Measurements from ENCODE around the gene AZI2.

AZI2 gene

DNA sequence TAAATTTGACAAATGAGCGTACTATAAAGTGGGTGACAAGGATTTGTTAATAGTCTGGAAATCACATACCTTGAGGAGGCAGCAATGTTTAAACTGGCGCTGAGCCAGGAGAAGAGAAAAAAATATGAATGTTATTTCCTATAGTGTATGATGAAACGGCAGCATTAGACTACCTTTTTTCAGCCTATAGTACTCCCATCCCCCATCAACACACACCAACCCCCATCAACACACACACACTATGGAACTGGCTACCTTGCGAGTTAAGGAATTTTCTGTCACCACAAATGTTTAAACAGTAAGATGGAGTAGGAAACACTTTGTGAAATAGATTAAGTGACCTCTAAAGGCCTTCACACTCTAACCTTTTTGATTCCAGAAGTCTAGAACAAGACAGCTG is 46.9 kb downstream of the AZI2 start:
- DNase-seq, result no peak

DNA sequence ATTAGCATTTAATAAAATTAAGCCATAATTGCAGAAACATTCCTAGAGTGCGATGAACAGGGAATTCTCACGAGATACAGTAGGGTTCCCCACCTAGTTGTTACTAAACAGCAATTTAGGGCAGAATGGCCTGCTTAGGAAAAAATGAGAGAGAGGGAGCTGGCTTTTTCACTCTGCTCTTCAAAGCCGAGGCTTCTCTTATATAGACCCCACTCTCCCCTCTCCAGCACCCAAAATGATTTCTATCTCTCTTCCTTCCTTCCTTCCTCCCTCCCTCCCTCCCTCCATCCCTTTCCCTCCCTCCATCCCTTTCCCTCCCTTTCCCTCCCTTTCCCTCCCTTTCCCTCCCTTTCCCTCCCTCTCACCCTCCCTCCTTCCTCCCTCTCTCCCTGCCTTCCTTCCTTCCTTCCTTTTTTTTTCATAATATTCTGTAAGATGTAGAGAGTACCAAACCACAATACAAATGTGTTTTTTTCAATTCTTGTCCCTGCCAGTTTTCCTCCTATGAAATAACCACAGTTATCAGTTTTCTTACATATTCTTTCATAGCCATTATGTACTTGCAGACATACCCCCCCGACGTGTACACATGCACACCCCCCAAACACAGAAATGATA is 48.2 kb downstream of the AZI2 start:
- no peak for DNase-seq

DNA sequence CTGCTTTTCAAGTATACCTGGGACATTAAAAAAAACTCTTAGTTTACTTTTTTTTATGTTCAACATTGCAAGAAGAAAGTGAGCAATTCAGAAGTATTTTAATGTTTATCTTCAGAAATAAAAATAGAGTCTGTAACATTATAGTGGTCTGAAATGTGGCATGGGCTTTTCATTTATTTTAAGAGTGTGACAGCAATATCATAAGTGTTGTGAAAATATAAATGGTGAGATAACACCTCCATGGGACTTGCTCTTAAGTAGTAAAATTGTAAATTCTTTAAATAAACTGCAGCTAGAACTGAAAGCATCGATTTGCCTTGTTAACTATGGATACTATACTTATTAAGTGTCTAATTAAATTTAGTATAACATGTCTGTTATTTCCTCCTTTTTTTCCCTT is 48.9 kb downstream of the AZI2 start:
- DNase-seq, result no peak

DNA sequence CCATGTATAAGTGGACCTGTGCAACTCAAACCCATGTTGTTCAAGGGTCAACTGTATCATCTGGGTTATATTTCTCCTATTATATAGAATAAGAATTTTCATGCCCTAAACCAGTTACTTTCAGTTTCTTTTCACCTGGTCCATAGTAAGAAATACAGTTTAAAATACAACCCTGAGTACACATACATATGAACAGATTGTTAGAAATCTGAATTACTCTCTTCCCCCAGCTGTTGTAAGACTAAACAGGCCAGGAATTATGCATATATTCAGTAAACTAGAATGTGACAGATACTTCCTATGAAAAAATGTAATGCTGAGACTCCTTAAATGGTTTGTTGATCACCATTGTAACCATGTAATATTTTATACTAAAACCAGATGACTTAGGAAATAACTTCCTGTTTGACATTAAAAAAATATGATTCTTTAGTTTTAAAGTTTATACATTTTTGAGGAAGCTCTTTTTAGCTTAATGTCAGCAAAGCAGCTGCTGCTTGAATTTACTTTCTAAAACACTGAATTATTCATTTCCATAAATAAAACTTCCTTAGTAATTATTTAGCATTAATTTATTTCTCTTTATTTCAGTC is 52.6 kb downstream of the AZI2 start:
- DNase-seq, result peak in 2 of 4 experiments; percentile 58 to 62

DNA sequence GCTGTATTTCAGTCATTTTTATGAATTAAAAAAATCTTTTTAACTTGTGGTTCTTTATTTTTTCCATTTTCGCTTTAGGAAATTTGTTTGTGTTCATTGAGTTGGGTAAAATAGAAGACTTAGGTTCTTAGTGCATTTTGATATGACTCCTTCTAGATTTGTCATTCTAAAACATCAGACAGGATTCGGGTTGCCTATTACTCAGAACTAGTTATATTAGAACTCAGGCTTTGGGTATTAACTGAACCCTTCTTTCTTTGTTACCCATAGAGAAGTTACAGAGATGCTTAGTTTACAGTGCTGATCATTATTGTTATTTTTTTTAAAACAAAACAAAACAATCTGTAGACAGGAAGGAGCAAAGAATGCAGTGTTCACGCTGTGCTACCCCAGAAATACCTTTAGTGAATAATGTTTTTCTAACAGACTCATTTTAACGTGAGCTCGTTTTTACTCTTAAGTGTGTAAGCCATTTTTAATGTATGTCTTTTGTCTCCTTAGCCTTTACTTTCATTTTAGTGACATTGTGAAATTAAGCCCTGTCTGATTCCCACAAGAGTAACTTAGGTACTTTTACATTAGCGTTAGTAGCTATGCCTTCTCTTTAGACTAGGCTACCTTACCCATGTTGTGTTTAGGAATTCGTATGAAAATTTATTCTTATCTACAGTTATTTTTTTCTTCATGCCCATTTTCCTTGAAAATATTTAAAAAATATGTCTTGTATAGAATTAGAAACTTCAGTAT is 53.8 kb downstream of the AZI2 start:
- DNase-seq, result no peak

DNA sequence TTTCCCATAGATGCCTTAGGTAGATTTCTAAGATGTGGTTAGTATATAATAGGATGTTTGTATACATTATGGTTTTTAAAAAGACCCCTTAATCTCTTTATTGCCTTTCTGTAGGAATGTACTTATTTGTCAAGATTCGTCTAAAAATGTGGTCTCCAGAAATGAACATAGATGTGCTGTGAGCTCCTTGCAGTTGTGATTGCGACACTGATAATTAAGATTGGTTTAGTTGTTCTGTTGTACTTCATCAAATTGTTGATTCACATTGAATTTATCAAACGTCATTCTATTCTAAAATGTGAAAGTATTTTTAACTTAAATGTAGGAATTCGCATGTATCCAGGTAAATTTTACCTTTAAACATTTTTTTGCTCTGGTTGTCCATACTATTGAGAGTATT is 56.0 kb downstream of the AZI2 start:
- DNase-seq, result no peak

DNA sequence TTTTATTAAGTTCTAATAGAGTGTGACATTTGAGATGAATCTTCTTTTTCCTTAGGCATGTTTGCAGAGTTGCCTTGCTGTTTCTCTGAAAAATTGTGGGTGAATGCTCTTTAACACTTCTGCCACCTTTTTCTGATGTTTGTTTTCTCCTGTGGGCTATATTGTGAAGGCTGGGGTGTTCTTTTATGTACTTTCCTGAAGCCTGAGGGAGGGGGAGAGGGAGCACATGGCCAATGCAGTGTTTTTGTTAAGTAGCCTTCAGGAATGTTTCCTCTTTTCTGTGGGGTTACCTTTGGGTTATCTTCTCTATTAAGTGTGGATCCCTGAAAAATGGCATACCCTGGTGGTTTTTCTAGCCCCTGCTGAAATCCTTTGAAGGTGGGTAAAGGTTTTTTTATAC is 57.0 kb downstream of the AZI2 start:
- DNase-seq, result no peak

DNA sequence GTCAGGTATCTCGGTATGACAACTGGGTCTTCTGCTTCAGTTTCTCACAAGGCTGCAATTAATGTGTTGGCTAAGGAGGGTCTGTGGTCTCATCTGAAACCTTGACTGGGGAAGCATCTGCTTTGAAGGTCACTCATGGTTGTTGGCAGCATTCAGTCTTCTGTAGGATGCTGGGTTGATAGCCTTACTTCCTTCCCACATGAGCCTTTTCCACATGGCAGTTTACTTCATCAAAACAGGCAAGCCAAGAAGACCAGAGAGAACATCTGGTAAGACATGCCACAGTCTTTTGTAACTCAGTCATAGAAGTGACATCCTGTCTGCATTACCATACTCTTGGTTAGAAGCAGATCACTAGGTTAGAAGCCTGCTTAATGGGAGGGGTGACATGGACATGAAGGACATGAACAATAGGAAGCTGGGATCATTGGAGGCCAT is 57.7 kb downstream of the AZI2 start:
- no peak for DNase-seq

DNA sequence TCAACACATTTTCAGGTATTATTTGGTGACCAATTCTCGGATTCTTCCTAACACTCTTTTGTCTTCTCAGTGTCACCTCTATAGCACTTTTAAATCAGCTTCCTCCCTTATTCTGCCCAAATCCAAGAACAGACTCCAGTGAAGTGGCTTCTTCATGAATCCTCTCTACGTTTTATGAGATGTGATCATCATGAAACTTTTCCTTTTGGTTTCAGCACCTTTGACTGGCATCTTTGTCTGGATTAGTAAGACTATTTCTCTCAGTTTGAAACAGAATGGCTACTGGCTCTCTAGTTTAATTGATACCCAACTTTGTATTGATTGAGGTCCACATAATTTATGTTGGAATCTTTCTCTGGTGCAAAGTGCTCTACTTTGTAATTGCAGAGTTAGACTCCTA is 61.6 kb downstream of the AZI2 start:
- DNase-seq, result no peak

DNA sequence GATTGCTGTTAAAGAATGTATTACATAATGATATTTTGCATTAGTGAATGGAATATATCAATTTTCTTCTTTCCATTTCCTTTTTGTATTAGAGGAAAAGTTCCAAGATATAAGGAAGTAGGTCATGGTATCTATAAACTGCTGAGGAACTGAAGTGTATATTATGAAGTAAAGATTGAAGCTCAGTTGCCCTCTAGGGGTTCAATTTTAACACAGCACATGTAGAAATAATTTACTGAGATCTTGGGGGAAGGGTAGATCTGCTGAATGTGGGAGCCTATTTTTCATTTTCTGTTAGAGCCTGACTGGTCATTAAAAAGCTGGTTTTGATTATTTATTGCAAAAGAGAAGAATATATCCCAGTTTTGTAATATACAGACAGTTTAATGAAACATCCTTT is 62.0 kb downstream of the AZI2 start:
- DNase-seq, result peak; percentile 36 to 75 (median 57)

DNA sequence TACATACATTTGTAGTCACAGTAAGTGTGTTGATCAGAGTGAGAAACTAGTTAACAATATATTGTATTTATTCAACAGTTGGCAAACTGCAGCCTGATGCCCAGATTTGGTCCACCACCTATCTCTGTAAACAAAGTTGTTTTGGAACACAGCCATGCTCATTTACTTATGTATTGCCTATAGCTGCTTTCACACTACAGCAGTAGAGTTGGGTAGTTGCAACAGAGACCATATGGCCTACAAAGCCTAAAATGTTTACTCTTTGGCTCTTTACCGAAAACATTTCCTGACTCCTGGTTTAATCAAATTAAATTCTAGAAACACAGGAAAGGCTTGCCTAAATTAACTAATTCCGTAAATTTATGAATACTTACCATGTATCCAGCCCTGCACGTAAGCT is 67.8 kb downstream of the AZI2 start:
- DNase-seq, result no peak

DNA sequence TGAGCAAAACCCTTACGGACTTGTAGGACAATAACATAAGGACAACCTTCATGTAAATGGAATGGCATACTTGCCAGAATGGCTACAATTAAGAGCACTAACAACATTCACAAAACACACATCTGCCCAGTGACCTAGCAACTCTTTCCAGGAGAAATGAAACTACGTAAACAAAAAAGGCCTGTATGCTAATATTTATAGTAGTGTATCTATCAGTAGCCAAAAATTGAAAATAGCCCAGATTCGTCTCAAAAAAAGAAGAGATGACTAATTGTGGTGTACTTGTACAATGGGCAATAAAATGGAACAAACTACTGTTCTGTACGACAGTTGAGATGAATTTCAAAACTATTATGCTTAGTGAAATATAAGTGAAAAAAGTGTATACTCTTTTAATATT is 68.9 kb downstream of the AZI2 start:
- DNase-seq, result no peak

DNA sequence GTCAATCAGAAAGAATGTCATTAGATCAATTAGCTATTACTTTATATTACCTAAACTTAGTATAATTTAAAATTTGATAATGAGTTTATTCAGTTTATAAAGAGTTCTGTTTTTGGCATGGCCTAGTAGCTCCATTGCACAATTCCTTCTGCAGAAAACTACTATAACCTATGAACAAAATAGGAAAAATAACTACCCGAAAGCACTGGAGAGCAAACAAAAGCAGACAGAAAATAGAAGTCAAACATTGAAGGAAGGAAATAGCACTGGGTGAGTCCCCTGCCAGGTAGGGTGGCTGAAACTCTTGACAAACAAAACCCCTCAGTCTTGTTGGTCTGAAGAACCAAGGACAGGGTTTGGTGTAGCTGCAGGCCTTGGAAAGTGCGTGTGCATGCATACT is 69.7 kb downstream of the AZI2 start:
- DNase-seq, result no peak

DNA sequence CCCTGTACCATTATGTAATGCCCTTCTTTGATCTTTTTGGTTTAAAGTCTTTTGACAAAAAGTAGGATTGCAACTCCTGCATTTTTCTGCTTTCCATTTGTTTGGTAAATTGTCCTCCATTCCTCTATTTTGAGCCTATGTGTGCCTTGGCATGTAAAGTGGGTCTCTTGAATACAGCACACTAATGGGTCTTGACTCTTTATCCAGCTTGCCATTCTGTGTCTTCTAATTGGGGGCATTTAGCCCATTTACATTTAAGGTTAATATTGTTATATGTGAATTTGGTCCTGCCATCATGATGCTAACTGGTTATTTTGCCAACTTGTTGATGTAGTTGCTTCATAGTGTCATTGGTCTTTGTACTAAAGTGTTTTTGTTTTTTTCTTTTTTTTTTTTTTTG is 74.8 kb downstream of the AZI2 start:
- no peak for DNase-seq

Data from suppressor macrophage (primary cell).